NCI-H2081 (cell line): ENCODE data around the gene TMEM42.
A peak's percentile ranks its signal among the peaks of the same experiment; 100 is the strongest.

Experiments
- DNase-seq, 2 experiments: peaks; one replicate each; lab custom pipeline; 2025; lab: John Stamatoyannopoulos, UW

Gene TMEM42

GRCh38 chr3:44910693-44911092 lies 49.0 kb downstream of the TMEM42 start:
- no peak for DNase-seq

- peak; percentile 6 to 15 for DNase-seq
These were observed 52.3 kb downstream of the TMEM42 start for GRCh38 chr3:44913868-44914468.

GRCh38 chr3:44914936-44915335 lies 53.2 kb downstream of the TMEM42 start:
- no peak for DNase-seq
